GM23338 (cell line): Measurements from ENCODE around the gene LRRN4. TPM values are rescaled to one million over a fixed set of nuclear protein-coding genes. Genes with fewer than 3 reads are reported as not detected.

Experiments used
- ATAC-seq: fragments of 200-7000 bp; cut with Tn5 transposase; 3 replicates; pipeline ENCODE4 v1.9.1; 2020
- DNase-seq: peaks from one replicate; pipeline ENCODE4 v3.0.0-alpha.2; 2015; ENCODE audit warnings: low spot score
- H2AFZ ChIP-seq: fragments of 200-600 bp; sonication (generic); 2 replicates; pipeline ENCODE4 v1.8.0; 2016; ENCODE audit warnings: antibody characterized with exemption, mild to moderate bottlenecking, moderate library complexity
- H3F3A ChIP-seq: fragments of 200-600 bp; sonication (generic); replicated peaks from 2 replicates; pipeline ENCODE4 v1.8.0; 2017; ENCODE audit warnings: antibody characterized with exemption, mixed run types, low read depth
- H3K27ac ChIP-seq: fragments of 200-600 bp; sonication (generic); 2 replicates; pipeline ENCODE4 v1.6.1; 2016; ENCODE audit warnings: low read depth
- H3K27me3 ChIP-seq: fragments of 200-600 bp; sonication (generic); 2 replicates; pipeline ENCODE4 v1.8.0; 2016; ENCODE audit warnings: mild to moderate bottlenecking, mixed run types, moderate library complexity; ENCODE audit not compliant: insufficient read depth
- H3K36me3 ChIP-seq: fragments of 200-600 bp; sonication (generic); 2 replicates; pipeline ENCODE4 v1.8.0; 2016; ENCODE audit warnings: mild to moderate bottlenecking; ENCODE audit not compliant: insufficient read depth
- H3K4me1 ChIP-seq: fragments of 200-600 bp; sonication (generic); 2 replicates; pipeline ENCODE4 v1.8.0; 2016; ENCODE audit warnings: mild to moderate bottlenecking, moderate library complexity; ENCODE audit not compliant: insufficient read depth
- H3K4me2 ChIP-seq: fragments of 200-600 bp; sonication (generic); 2 replicates; pipeline ENCODE4 v1.7.1; 2017; ENCODE audit warnings: mixed run types
- H3K4me3 ChIP-seq: fragments of 200-600 bp; sonication (generic); 2 replicates; pipeline ENCODE4 v1.6.1; 2016; ENCODE audit warnings: mixed run types
- H3K79me2 ChIP-seq: fragments of 200-600 bp; sonication (generic); replicated peaks from 2 replicates; pipeline ENCODE4 v1.8.0; 2017; ENCODE audit warnings: mild to moderate bottlenecking; ENCODE audit not compliant: insufficient read depth
- H3K9me2 ChIP-seq: fragments of 200-600 bp; sonication (generic); 2 replicates; pipeline ENCODE4 v1.8.0; 2017; ENCODE audit not compliant: insufficient read depth
- H4K20me1 ChIP-seq: fragments of 200-600 bp; sonication (generic); replicated peaks from 2 replicates; pipeline ENCODE4 v1.8.0; 2017; ENCODE audit warnings: mild to moderate bottlenecking; ENCODE audit not compliant: insufficient read depth
- H3K27ac Mint-ChIP-seq: 2 replicates; pipeline ENCODE4 v1.8.0; 2020; ENCODE audit warnings: inconsistent platforms, mild to moderate bottlenecking, moderate library complexity, mixed read lengths
- H3K27me3 Mint-ChIP-seq: 3 replicates; pipeline ENCODE4 v1.8.0; 2022; ENCODE audit warnings: low read depth, mild to moderate bottlenecking, moderate library complexity, mixed read lengths, inconsistent platforms; ENCODE audit not compliant: insufficient read depth, poor library complexity
- H3K36me3 Mint-ChIP-seq: 3 replicates; pipeline ENCODE4 v1.8.0; 2021; ENCODE audit warnings: low read depth, mild to moderate bottlenecking, inconsistent platforms, moderate library complexity, mixed read lengths
- H3K4me1 Mint-ChIP-seq: 3 replicates; pipeline ENCODE4 v1.8.0; 2020; ENCODE audit warnings: mild to moderate bottlenecking, inconsistent platforms, mixed read lengths
- H3K4me3 Mint-ChIP-seq: 3 replicates; pipeline ENCODE4 v1.8.0; 2021; ENCODE audit warnings: moderate library complexity, mild to moderate bottlenecking, inconsistent platforms, mixed read lengths
- H3K9me3 Mint-ChIP-seq: 3 replicates; pipeline ENCODE4 v1.8.0; 2020; ENCODE audit warnings: moderate library complexity, mild to moderate bottlenecking, inconsistent platforms, mixed read lengths
- EZH2 ChIP-seq: fragments of 200-600 bp; sonication (generic); IDR thresholded peaks from one replicate; pipeline ENCODE4 v1.8.0; 2017; ENCODE audit warnings: antibody characterized with exemption, mild to moderate bottlenecking, low read depth; ENCODE audit not compliant: unreplicated experiment
- EZH2phosphoT487 ChIP-seq: fragments of 200-600 bp; sonication (generic); IDR thresholded peaks from one replicate; pipeline ENCODE4 v1.8.1; 2018; ENCODE audit warnings: antibody characterized with exemption; ENCODE audit not compliant: unreplicated experiment
- NANOG ChIP-seq: IDR thresholded peaks from 2 replicates; pipeline ENCODE4 v1.6.1; 2016; ENCODE audit warnings: antibody characterized with exemption, borderline replicate concordance
- STAT1 ChIP-seq: IDR thresholded peaks from one replicate; pipeline ENCODE4 v1.6.1; 2016; ENCODE audit warnings: antibody characterized with exemption; ENCODE audit not compliant: unreplicated experiment
- ZNF331 ChIP-seq: fragments of 250-450 bp; sonication (Bioruptor Pico); IDR thresholded peaks from 2 replicates; pipeline ENCODE4 v1.5.0; 2020; ENCODE audit warnings: low read depth, mild to moderate bottlenecking, moderate library complexity
- polyA plus RNA-seq: library from polyadenylated mRNA; unstranded; fragments of >200 nt; fragmentation: Nextera tagmentation; extraction: Ambion mirVana; gene quantifications from 2 replicates; pipeline ENCODE4 v1.2.1, GENCODE V29; 2016
- total RNA-seq: library from RNA; depleted of rRNA; stranded (reverse); fragments of >200 nt; shearing (Covaris generic); gene quantifications from 2 replicates; pipeline ENCODE4 v1.2.3, GENCODE V29; 2014
- TF ChIP-seq, protein P1 (sequence below): IDR thresholded peaks from one replicate; pipeline ENCODE4 v1.6.1; 2018; ENCODE audit warnings: antibody characterized with exemption; ENCODE audit not compliant: unreplicated experiment
- TF ChIP-seq, protein P2 (sequence below): fragments of 250-450 bp; sonication (Bioruptor Pico); IDR thresholded peaks from 2 replicates; pipeline ENCODE4 v1.5.0; 2020; ENCODE audit warnings: mild to moderate bottlenecking, moderate library complexity
- TF ChIP-seq, protein P3 (sequence below): IDR thresholded peaks from 2 replicates; pipeline ENCODE4 v1.6.1; 2016; ENCODE audit warnings: antibody characterized with exemption

LRRN4 gene
- total and polyA plus RNA-seq, 2 experiments from 2014 or later: 0.21 to 2.2 TPM

DNA sequence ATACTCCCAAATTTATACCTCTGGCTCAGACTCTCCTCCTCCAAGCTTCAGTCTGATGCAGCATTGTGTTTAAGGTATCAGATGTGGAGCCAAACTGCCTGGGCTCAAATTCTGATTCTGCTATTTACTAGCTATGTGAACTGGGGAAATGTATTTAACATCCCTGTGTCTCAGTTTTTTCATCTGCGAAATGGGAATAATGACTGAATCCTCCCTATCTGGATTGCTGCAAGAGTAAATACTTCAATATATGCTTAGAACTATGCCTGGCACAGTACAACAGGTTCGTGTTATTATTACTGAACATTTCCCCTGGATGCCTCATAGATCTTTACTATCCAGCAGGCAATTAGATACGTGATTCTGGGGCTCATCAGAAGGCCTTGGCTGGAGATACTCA is 5.5 kb downstream of the LRRN4 start (continued):
- TF ChIP-seq, protein P1, sequence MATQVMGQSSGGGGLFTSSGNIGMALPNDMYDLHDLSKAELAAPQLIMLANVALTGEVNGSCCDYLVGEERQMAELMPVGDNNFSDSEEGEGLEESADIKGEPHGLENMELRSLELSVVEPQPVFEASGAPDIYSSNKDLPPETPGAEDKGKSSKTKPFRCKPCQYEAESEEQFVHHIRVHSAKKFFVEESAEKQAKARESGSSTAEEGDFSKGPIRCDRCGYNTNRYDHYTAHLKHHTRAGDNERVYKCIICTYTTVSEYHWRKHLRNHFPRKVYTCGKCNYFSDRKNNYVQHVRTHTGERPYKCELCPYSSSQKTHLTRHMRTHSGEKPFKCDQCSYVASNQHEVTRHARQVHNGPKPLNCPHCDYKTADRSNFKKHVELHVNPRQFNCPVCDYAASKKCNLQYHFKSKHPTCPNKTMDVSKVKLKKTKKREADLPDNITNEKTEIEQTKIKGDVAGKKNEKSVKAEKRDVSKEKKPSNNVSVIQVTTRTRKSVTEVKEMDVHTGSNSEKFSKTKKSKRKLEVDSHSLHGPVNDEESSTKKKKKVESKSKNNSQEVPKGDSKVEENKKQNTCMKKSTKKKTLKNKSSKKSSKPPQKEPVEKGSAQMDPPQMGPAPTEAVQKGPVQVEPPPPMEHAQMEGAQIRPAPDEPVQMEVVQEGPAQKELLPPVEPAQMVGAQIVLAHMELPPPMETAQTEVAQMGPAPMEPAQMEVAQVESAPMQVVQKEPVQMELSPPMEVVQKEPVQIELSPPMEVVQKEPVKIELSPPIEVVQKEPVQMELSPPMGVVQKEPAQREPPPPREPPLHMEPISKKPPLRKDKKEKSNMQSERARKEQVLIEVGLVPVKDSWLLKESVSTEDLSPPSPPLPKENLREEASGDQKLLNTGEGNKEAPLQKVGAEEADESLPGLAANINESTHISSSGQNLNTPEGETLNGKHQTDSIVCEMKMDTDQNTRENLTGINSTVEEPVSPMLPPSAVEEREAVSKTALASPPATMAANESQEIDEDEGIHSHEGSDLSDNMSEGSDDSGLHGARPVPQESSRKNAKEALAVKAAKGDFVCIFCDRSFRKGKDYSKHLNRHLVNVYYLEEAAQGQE: no peak
- TF ChIP-seq EZH2 (no peak), STAT1 (no peak)
- TF ChIP-seq, protein P2, sequence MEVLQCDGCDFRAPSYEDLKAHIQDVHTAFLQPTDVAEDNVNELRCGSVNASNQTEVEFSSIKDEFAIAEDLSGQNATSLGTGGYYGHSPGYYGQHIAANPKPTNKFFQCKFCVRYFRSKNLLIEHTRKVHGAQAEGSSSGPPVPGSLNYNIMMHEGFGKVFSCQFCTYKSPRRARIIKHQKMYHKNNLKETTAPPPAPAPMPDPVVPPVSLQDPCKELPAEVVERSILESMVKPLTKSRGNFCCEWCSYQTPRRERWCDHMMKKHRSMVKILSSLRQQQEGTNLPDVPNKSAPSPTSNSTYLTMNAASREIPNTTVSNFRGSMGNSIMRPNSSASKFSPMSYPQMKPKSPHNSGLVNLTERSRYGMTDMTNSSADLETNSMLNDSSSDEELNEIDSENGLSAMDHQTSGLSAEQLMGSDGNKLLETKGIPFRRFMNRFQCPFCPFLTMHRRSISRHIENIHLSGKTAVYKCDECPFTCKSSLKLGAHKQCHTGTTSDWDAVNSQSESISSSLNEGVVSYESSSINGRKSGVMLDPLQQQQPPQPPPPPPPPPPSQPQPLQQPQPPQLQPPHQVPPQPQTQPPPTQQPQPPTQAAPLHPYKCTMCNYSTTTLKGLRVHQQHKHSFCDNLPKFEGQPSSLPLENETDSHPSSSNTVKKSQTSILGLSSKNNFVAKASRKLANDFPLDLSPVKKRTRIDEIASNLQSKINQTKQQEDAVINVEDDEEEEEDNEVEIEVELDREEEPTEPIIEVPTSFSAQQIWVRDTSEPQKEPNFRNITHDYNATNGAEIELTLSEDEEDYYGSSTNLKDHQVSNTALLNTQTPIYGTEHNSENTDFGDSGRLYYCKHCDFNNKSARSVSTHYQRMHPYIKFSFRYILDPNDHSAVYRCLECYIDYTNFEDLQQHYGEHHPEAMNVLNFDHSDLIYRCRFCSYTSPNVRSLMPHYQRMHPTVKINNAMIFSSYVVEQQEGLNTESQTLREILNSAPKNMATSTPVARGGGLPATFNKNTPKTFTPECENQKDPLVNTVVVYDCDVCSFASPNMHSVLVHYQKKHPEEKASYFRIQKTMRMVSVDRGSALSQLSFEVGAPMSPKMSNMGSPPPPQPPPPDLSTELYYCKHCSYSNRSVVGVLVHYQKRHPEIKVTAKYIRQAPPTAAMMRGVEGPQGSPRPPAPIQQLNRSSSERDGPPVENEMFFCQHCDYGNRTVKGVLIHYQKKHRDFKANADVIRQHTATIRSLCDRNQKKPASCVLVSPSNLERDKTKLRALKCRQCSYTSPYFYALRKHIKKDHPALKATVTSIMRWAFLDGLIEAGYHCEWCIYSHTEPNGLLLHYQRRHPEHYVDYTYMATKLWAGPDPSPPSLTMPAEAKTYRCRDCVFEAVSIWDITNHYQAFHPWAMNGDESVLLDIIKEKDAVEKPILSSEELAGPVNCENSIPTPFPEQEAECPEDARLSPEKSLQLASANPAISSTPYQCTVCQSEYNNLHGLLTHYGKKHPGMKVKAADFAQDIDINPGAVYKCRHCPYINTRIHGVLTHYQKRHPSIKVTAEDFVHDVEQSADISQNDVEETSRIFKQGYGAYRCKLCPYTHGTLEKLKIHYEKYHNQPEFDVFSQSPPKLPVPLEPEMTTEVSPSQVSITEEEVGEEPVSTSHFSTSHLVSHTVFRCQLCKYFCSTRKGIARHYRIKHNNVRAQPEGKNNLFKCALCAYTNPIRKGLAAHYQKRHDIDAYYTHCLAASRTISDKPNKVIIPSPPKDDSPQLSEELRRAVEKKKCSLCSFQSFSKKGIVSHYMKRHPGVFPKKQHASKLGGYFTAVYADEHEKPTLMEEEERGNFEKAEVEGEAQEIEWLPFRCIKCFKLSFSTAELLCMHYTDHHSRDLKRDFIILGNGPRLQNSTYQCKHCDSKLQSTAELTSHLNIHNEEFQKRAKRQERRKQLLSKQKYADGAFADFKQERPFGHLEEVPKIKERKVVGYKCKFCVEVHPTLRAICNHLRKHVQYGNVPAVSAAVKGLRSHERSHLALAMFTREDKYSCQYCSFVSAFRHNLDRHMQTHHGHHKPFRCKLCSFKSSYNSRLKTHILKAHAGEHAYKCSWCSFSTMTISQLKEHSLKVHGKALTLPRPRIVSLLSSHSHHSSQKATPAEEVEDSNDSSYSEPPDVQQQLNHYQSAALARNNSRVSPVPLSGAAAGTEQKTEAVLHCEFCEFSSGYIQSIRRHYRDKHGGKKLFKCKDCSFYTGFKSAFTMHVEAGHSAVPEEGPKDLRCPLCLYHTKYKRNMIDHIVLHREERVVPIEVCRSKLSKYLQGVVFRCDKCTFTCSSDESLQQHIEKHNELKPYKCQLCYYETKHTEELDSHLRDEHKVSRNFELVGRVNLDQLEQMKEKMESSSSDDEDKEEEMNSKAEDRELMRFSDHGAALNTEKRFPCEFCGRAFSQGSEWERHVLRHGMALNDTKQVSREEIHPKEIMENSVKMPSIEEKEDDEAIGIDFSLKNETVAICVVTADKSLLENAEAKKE: no peak

DNA sequence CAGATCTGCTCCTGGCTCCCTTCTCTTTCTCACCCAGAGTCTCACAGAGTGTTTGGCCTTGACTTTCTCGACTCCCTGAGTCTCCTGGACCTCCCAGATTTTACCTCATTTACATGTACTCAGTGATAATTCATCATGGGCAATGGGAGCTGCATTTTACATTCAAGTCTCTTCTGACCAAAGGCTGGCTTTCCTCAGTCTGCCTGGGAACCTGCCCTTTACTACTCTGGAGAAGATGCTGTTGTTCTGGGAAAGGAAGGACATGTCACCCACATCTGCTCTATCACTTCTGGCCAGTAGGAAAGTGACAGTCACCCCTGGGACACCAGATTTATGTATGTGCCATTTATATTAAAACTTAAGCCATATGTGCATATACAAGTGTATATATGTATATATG is 7.4 kb downstream of the LRRN4 start:
- Mint-ChIP-seq H3K9me3 (no peaks in the 10 kb centered on the region), H3K27ac (no peak overlapping the region), H3K4me1 (0 out of 3 replicates have a peak, but pooled peaks cover 2% of the 10 kb centered on the region), H3K36me3 (peaks cover 13% of the 10 kb centered on the region; the same call in 2 of the 3 replicates), H3K27me3 (peaks cover 27% of the 10 kb centered on the region), H3K4me3 (no peak overlapping the region)
- peaks cover 19% of the 10 kb centered on the region for H3K27me3 ChIP-seq
- H3K9me2 ChIP-seq: peaks cover 7% of the 10 kb centered on the region
- no peak overlapping the region for H3K27ac ChIP-seq
- no peaks in the 10 kb centered on the region for H3K79me2 ChIP-seq
- H2AFZ ChIP-seq: no peak overlapping the region
- no peak for ATAC-seq
- H3K36me3 ChIP-seq: no peaks in the 10 kb centered on the region
- no peak for DNase-seq
- H4K20me1 ChIP-seq: no peaks in the 10 kb centered on the region
- H3K4me3 ChIP-seq: no peak overlapping the region
- H3F3A ChIP-seq: no peaks in the 10 kb centered on the region
- H3K4me1 ChIP-seq: peaks cover 4% of the 10 kb centered on the region; the same call in 1 of the 2 replicates
- no peak overlapping the region for H3K4me2 ChIP-seq
- TF ChIP-seq, protein P3, sequence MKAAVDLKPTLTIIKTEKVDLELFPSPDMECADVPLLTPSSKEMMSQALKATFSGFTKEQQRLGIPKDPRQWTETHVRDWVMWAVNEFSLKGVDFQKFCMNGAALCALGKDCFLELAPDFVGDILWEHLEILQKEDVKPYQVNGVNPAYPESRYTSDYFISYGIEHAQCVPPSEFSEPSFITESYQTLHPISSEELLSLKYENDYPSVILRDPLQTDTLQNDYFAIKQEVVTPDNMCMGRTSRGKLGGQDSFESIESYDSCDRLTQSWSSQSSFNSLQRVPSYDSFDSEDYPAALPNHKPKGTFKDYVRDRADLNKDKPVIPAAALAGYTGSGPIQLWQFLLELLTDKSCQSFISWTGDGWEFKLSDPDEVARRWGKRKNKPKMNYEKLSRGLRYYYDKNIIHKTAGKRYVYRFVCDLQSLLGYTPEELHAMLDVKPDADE: no peak
- TF ChIP-seq EZH2phosphoT487 (no peak), NANOG (no peak), ZNF331 (CRISPR knock-in tag) (no peak)
